ENCODE measurements around the gene ACOT7. TPM values are rescaled to one million over a fixed set of nuclear protein-coding genes. Genes with fewer than 3 reads are reported as not detected.
"Not testable (repeated sequence)": the region's sequence is repeated elsewhere in the genome, so short reads cannot be mapped to it uniquely, and the experiment has no call there.

Gene ACOT7
- total RNA-seq, 1 experiment from 2014 or later, result 165 TPM

DNA sequence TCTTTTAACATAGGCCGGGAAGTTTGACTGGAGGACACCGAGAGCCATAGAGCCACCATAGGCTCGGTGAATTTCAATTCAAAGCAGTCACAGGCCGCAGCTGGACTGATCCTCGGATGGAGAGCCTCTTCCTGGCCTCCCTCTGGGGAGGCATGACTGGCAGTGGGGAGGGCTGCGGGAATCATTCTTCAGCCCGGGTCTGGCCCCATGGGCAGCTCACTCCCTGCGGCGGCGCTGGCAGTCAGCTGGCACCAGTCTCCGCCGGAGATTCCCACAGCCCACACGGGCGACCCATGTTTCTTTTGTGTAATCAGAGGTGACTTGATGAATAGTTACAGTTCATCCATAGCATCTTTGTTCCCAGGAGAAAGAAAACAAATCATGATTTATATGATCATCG, 41.6 kb upstream of the ACOT7 start:
- TF ChIP-seq EZH2phosphoT487 (IDR thresholded peaks at IDR 0.05; ENCODE audit: borderline replicate concordance, low read length) (no peak), EZH2 (IDR thresholded peaks at IDR 0.05; ENCODE audit: low read length, unreplicated experiment) (no peak)
- TF ChIP-seq, protein P1, sequence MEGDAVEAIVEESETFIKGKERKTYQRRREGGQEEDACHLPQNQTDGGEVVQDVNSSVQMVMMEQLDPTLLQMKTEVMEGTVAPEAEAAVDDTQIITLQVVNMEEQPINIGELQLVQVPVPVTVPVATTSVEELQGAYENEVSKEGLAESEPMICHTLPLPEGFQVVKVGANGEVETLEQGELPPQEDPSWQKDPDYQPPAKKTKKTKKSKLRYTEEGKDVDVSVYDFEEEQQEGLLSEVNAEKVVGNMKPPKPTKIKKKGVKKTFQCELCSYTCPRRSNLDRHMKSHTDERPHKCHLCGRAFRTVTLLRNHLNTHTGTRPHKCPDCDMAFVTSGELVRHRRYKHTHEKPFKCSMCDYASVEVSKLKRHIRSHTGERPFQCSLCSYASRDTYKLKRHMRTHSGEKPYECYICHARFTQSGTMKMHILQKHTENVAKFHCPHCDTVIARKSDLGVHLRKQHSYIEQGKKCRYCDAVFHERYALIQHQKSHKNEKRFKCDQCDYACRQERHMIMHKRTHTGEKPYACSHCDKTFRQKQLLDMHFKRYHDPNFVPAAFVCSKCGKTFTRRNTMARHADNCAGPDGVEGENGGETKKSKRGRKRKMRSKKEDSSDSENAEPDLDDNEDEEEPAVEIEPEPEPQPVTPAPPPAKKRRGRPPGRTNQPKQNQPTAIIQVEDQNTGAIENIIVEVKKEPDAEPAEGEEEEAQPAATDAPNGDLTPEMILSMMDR (conservative IDR thresholded peaks at IDR 0.05; ENCODE audit: low read depth, low read length), result no peak
- H3K9me3 ChIP-seq (ENCODE audit: low read length), result no peaks in the 10 kb centered on the region
- H3K79me2 ChIP-seq (ENCODE audit: low read length), result no peaks in the 10 kb centered on the region
- H3K36me3 ChIP-seq (ENCODE audit: low read depth, low read length), result no peaks in the 10 kb centered on the region
- no peak overlapping the region for H3K4me2 ChIP-seq (ENCODE audit: low read length)
- ChIA-PET CTCF (no interaction called here), POLR2A (ENCODE audit: unreplicated experiment) (interaction anchor here (0.6 kb wide), 1 partner anchor 25 kb away, joined by 3 read pairs; no protein-coding TSS in a partner anchor)
- H3K4me1 ChIP-seq (ENCODE audit: insufficient read depth, low read length), result peaks cover 13% of the 10 kb centered on the region
- H3K9me2 ChIP-seq (replicated peaks; ENCODE audit: low read length), result no peaks in the 10 kb centered on the region
- no peak overlapping the region for H3K27ac ChIP-seq (ENCODE audit: low read length)
- no peaks in the 10 kb centered on the region for H3F3A ChIP-seq (ENCODE audit: low read length, unreplicated experiment)
- H3K27me3 ChIP-seq (ENCODE audit: low read length), result no peaks in the 10 kb centered on the region
- no peak for ATAC-seq
- no peak overlapping the region for H3K4me3 ChIP-seq (ENCODE audit: low read length)
- BruUV-seq (replicated peaks), result no TSS peak
- intact Hi-C loops (cut with micrococcal nuclease), result no loop called here
- no peaks in the 10 kb centered on the region for H4K20me1 ChIP-seq (ENCODE audit: low read length)
- no peak overlapping the region for H2AFZ ChIP-seq (ENCODE audit: low read length)
- no peak overlapping the region for H3K9ac ChIP-seq (ENCODE audit: low read length)
- DNase-seq, result no peak

DNA sequence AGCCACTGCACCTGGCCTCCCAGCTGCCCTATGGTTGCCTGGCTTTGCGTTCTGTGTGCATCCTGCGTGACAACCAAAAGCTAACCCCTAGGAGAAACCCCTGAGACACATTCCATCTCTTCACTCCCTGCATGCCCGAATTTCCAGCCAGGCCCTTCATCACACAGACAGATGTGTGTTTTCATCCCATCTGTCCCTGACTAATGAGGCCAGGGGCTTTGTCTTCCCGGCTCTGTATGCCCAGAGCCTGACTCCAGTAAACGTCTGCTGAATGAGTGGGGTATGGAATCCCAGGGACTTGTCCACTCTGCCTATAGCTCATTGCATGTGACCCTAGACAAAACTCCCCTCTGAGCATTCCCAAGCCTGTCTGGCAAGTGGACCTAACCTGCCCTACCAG, 40.6 kb upstream of the ACOT7 start:
- no peak overlapping the region for H3K9ac ChIP-seq (ENCODE audit: low read length)
- H2AFZ ChIP-seq (ENCODE audit: low read length), result no peak overlapping the region
- no peak overlapping the region for H3K4me2 ChIP-seq (ENCODE audit: low read length)
- peaks cover 18% of the 10 kb centered on the region for H3K4me1 ChIP-seq (ENCODE audit: insufficient read depth, low read length)
- CTCF ChIA-PET, result no interaction called here
- BruUV-seq (replicated peaks), result no TSS peak
- no peaks in the 10 kb centered on the region for H3K9me3 ChIP-seq (ENCODE audit: low read length)
- no peaks in the 10 kb centered on the region for H3F3A ChIP-seq (ENCODE audit: low read length, unreplicated experiment)
- POLR2A ChIA-PET (ENCODE audit: unreplicated experiment), result no interaction called here
- intact Hi-C loops (cut with micrococcal nuclease), result no loop called here
- H3K9me2 ChIP-seq (replicated peaks; ENCODE audit: low read length), result no peaks in the 10 kb centered on the region
- TF ChIP-seq, protein P1 (conservative IDR thresholded peaks at IDR 0.05; ENCODE audit: low read depth, low read length), result no peak
- TF ChIP-seq EZH2phosphoT487 (IDR thresholded peaks at IDR 0.05; ENCODE audit: borderline replicate concordance, low read length), result no peak
- no peak for TF ChIP-seq EZH2 (IDR thresholded peaks at IDR 0.05; ENCODE audit: low read length, unreplicated experiment)
- H3K79me2 ChIP-seq (ENCODE audit: low read length), result no peaks in the 10 kb centered on the region
- H3K27me3 ChIP-seq (ENCODE audit: low read length), result no peaks in the 10 kb centered on the region
- H3K4me3 ChIP-seq (ENCODE audit: low read length), result no peak overlapping the region
- no peaks in the 10 kb centered on the region for H3K36me3 ChIP-seq (ENCODE audit: low read depth, low read length)
- no peak overlapping the region for H3K27ac ChIP-seq (ENCODE audit: low read length)
- no peak for ATAC-seq
- DNase-seq, result no peak
- H4K20me1 ChIP-seq (ENCODE audit: low read length), result no peaks in the 10 kb centered on the region

DNA sequence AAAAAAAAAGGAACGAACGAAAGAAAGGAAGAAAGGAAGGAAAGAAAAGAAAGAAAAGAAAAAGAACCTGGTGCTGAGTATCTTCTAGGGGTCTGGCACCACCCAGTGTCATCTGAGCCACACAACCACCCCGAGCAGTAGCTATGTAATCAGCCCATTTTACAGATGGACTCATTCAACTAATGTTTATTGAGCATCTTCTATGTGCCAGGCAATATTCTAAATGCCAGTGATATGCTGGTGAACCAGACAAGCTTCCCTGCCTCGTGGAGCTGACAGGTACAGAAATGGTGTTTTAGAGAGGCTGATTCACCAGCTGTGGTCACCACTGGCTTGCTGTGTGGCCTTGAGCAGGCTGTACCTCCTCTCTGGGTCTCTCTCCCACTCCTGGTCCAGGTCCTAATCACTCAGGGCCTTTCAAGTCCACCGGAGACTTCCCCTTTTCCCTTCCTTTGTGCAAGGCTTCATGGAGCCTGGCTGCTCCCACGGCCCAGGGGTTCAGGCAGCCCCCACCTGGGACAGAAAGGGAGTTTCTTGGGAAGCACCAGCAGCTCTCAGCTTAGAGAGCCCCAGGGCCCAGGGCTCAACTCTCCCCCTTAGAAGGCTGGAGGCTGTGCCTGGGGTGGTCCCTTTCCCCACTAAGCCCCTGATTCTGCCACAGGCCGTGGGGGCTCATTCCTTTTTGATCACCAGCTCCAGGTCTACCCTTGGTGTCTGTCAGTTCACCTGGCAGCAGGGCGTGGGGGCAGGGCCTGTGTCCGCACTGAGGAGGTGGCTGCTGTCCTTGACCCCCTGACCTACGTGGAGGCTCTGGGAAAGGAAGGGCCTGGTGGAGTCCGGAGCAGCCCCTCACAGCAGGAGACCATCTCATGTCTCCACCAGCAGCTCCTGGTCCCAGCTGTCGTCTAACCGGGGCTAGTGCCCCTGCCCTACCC, 38.3 kb upstream of the ACOT7 start:
- H3F3A ChIP-seq (ENCODE audit: low read length, unreplicated experiment); H3K27me3 ChIP-seq (ENCODE audit: low read length); H4K20me1 ChIP-seq (ENCODE audit: low read length); H3K4me2 ChIP-seq (ENCODE audit: low read length); H3K36me3 ChIP-seq (ENCODE audit: low read depth, low read length); H3K4me3 ChIP-seq (ENCODE audit: low read length); DNase-seq; ATAC-seq; H3K9ac ChIP-seq (ENCODE audit: low read length); POLR2A ChIA-PET (ENCODE audit: unreplicated experiment); H3K9me3 ChIP-seq (ENCODE audit: low read length); BruUV-seq (replicated peaks); H3K79me2 ChIP-seq (ENCODE audit: low read length); H3K27ac ChIP-seq (ENCODE audit: low read length); H3K9me2 ChIP-seq (replicated peaks; ENCODE audit: low read length); intact Hi-C loops (cut with micrococcal nuclease); H2AFZ ChIP-seq (ENCODE audit: low read length): not testable (repeated sequence)
- H3K4me1 ChIP-seq (ENCODE audit: insufficient read depth, low read length), result peaks cover 32% of the 10 kb centered on the region
- CTCF ChIA-PET, result interaction anchor here (0.7 to 0.8 kb wide), 4 partner anchors 27 to 1436 kb away, joined by 4 to 16 read pairs (median 8); no protein-coding TSS in a partner anchor

DNA sequence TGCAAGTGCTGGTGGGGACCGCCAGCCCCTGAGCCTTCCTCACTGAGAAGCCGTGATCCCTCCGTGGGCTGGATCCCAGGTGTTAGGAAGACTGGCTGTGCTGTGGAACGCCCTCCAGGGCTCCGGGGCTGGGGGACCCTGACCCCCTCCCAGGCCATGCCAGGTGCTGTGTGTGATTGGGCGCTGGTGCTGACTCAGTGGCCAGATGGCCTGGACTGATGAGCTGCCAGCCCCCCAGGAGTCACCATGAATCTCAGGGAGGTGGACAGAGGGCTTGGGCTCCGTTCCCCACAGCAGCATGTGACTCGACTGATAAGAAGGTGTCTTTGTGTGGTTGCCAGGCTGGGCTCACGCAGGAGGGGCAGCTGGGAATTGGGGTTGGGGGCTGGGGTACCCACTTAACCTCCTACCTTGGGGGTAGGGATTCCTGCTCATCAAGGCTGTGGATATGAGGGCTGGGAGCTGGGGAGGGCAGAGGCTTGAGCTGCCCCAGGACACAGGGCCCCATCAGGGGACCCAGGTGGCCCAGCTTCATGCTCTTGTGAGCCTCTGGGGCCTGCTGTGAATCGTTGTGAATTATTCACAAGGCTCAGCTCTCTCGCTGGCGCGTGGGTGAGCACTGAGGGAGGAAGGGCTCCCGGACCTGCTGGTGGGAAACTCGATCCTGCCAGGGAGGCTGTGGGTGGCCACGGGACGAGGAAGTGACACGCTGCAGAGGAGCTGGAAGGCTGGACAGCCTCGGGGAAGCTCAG, 36.3 kb upstream of the ACOT7 start:
- DNase-seq, result peak; percentile 51
- H3K9me2 ChIP-seq (replicated peaks; ENCODE audit: low read length); BruUV-seq (replicated peaks); H4K20me1 ChIP-seq (ENCODE audit: low read length); H3K9me3 ChIP-seq (ENCODE audit: low read length); H3K27me3 ChIP-seq (ENCODE audit: low read length); H3K79me2 ChIP-seq (ENCODE audit: low read length); H3K27ac ChIP-seq (ENCODE audit: low read length); H3K4me3 ChIP-seq (ENCODE audit: low read length); H3K36me3 ChIP-seq (ENCODE audit: low read depth, low read length); H3F3A ChIP-seq (ENCODE audit: low read length, unreplicated experiment); POLR2A ChIA-PET (ENCODE audit: unreplicated experiment); H2AFZ ChIP-seq (ENCODE audit: low read length); H3K9ac ChIP-seq (ENCODE audit: low read length); intact Hi-C loops (cut with micrococcal nuclease): not testable (repeated sequence)
- peaks cover 37% of the 10 kb centered on the region for H3K4me1 ChIP-seq (ENCODE audit: insufficient read depth, low read length)
- CTCF ChIA-PET, result interaction anchor here (0.7 to 0.8 kb wide), 2 partner anchors 17 to 21 kb away, joined by 3 to 15 read pairs; no protein-coding TSS in a partner anchor
- peak; percentile 12 for ATAC-seq
- H3K4me2 ChIP-seq (ENCODE audit: low read length), result peak overlapping the region; percentile 9; the same call in 1 of the 2 replicates

Data from PC-3 (cell line).